GM19372 (cell line): ENCODE results near the gene MTFMT.
A peak's percentile ranks its signal among the peaks of the same experiment; 100 is the strongest.

Experiments used
- ATAC-seq: cut with Tn5 transposase; IDR thresholded peaks from one replicate; pipeline ENCODE4 v1.9.1; 2021; ENCODE audit warnings: mild to moderate bottlenecking, low read depth, moderate library complexity; ENCODE audit not compliant: unreplicated experiment

MTFMT gene

DNA sequence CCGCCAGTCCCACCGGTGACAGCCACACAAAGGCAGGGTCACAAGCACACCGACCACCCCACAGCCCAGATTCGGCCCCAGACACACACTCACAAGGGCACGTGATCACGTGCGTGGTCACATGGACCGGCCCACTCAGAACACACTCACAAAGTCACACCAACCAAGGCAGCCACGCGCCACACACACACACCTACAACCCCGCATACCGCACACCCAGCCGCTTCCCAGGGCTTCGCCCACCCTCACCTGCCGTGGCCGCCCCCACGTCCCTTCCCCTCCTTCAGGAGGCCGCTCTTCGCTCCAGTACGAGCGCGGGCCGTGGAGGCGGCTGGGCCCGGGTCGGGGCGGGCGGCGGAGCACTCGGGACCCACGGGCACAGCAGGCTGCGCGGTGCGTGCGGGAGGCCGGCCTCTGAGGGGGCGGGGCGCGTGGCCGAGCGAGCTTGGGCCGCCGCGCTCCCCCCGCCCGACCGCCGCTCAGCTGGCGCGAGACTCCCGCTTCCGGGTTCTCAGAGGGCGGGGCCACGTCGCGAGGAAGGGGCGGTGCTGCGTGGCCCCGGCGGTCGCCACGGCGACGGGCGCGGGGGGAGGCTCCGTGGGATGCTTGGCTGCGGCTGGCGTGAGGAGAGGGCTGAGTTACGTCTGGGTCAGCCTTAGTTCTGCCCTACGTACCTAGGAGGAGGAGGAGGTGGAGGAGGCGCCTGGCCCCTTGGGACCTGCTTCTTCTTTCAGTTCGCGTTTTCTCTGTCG, 39.8 kb downstream of the MTFMT start, which contains the start of gene SPG21:
TSS of gene SPG21 (minus strand) at position 499 of the 752 bp plus-strand sequence. CDS start 6,345 bp downstream, outside the sequence.
- ATAC-seq = peak; percentile 97

DNA sequence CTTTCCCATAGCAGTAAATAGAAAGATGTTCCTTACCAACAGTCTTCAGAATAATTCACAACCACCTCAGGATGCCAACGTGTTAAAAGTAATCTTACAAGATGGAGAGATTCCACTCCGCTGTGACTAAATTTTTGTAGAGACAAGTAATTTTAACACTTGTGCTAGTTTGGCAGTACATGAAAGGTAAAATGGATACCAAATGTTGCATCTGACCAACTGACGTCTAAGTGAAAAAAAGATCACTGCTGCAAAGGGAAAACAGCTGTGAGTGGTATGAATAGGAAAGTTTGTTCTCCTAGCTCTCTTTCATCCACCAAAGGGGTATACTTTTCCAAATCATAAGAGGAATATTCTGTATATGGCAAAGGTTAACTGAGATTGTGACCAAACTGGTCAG, 42.3 kb downstream of the MTFMT start:
- ATAC-seq = no peak

DNA sequence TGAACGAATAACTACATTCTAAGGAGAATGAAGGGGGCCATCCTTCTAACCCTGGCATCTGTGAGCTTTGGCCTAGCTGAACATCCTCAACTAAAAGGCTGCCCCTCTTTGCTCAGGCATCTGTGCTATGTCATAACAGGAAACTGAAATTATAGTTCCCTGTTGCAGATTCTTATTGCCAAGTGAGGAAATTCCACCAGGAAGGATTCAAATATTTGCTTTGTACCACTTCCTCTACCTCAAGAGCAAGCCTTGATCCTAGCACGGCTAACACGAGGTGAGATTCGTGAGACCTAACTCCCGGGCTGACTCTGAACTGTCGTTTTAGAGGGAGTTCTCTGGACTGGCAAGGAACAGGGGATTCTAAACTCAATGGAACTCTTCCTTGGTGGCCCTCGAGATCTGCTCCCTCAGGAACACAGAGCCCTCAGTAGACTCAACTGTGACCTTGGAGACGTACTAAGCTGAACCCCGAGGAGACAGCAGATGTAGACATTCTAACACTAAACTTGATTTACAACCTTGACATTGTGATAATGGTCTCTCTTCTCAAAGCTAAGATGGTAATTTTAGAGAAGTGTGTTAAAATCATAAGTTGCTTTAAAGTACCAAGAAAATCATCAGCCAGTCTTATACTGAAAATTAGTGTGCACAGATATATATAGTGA, 43.9 kb downstream of the MTFMT start:
- no peak for ATAC-seq

DNA sequence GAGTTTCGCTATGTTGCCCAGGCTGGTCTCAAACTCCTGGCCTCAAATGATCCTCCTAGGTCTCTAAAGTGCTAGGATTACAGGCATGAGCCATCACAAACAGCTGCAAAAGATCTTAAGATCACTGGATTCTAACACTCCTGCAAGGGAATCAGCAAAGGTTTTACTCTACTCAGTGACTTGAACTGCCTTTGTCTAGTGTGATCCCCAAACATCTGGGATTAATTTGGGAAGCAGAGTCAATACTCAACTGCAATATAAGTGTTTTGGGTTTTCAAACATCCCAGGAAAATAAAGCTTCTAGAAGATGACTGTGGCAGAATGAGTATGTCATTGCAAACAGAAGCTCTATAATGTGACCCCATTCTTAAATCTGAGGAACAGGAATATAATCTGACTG, 47.0 kb downstream of the MTFMT start:
- no peak for ATAC-seq

DNA sequence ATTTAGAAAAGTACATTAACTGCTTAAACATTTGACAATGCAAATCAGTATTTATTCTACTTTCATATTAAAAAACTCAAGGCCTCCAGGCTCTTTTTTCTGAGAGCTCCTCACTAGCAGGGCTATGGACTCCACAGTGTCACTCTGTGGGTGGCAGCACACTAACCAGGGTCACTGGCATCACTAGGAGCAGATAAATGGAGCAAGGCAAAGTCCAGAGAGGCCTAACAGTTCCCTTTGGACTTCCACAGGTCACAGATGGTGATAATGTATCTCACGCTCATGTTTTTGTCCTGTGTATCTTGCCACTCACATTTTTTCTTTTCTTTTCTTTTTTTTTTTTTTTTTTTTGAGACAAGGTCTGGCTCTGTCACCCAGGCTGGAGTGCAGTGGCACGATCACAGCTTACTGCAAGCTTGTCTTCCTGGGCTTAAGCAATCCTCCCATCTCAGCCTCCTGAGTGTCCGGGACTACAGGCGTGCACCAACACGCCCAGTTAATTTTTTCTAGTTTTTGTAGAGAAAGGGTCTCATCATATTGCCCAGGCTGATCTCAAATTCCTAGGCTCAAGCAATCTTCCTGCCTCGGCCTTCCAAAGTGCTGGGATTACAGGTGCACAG, 47.5 kb downstream of the MTFMT start:
- no peak for ATAC-seq

DNA sequence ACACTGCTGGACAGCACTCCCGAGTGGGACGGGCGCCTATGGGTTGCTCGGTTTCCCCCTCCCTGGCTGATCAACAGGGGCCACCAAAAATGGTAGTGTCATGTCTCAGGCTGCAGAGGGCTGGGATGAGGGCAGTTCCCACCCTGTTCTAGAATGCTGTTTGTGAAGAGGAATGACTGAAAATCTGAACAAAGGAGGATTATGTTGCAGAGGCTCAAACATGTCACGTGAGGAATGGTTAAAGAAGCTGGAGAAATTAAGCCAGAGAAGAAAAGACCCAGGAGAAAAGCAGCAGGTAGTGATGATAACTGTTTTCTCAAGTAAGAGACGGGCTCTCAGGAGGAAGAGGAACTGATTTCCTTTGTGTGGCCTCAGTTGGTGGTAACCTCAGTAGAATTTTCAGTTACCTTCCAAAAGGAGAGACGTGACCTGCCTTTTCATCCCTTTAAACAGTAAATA, 50.2 kb downstream of the MTFMT start:
- no peak for ATAC-seq

DNA sequence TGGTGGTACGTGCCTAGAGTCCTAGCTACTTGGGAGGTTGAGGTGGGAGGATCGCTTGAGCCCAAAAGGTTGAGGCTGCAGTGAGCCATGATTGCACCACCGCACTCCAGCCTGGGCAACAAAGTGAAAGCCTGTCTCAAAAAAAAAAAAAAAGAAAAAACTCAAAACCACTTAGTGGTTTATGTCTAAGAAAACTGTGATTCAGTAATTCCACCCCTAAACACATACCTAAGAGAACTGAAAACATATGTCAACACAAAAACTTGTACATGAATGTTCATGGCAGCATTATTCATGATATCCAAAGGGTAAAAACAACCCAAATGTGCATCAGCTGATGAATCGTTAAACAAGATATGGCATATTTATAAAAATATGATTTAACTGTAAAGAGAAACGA, 54.0 kb downstream of the MTFMT start:
- no peak for ATAC-seq

DNA sequence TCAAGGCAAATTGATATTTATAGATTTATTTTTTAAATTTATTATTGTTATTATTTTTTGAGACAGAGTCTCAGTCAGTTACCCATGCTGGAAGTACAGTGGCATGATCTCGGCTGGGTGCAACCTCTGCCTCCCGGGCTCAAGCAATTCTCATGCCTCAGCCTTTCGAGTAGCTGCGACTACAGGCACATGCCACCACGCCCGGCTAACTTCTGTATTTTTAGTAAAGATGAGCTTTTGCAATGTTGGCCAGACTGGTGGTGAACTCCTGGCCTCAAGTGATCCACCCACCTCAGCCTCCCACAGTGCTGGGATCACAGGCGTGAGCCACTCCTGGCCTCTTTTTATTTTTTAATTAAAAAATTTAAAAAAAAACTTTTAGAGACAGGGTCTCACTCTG, 58.7 kb downstream of the MTFMT start:
- no peak for ATAC-seq

DNA sequence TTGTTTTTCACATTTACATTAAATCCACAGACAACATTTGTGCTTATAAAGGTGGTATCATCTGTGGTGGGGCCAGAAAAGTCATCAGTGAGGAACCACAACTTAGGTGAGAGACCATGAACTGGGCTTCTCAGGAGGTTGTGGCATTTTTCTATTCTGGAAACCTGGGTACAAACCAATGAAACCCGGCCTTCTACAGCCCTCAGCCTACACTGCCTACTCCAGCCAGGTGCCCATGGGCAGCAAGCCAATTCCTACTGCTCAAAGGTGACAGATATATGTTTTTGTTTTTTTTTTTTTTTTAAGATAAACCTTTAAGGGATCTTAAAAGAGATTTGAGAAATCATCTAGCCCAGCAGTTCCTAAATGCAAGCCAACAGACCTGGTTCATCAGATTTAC, 60.0 kb downstream of the MTFMT start:
- ATAC-seq = no peak

DNA sequence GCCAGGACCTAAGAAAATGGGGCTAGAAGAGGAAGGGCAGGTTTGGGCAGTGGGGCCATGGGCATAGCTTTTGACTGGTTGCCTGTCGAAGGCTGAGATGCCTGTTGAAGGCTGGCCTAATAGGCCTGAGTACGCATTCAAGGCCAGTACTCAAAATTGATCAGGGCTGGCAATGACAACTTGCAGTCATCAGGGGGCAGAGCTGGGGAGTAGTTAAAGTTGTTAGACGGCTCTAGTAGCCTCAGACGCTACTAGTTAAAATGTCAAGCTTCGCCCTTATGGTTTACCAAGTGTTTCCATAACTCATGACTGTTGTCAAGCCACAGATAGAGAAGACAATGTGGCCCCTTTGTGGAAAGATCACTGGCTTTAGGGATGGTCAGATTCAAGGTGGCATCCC, 68.4 kb downstream of the MTFMT start:
- no peak for ATAC-seq

DNA sequence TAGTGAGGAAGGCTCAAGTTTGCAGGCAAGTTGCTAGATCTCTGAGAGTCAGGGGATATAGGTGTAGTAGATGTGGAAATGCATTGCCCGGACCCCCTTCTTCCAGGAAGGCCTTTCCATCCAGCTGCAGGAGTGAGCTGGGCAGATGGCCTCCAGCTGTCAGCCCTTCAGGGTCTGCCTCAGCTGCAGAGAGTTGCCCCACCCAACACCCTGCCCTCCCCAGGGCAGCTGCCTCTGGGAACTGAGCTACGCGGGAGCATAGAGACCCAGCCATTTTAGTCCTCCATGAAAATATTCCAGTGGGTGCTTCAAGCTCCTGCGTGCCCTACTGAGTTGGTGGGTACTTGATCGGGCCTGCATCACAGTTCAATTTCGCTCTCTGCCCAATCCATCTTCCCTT, 69.3 kb downstream of the MTFMT start:
- no peak for ATAC-seq

DNA sequence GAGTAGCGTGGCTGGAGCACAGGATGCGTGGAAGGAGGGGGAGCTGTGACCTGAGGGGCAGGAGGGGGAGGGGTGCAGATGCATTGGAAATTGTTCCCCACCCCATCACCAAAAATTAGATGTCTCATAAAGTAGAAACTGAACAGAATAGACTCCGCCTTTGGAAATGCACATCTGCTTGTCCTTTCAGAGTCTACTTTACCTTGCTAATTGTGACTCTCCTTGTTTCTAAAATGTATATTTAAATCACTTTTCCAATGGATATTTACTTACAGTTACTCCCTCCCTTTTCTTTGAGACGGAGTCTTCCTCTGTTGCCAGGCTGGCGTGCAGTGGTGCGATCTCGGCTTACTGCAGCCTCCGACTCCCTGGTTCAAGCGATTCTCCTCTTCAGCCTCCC, 70.3 kb downstream of the MTFMT start:
- no peak for ATAC-seq

DNA sequence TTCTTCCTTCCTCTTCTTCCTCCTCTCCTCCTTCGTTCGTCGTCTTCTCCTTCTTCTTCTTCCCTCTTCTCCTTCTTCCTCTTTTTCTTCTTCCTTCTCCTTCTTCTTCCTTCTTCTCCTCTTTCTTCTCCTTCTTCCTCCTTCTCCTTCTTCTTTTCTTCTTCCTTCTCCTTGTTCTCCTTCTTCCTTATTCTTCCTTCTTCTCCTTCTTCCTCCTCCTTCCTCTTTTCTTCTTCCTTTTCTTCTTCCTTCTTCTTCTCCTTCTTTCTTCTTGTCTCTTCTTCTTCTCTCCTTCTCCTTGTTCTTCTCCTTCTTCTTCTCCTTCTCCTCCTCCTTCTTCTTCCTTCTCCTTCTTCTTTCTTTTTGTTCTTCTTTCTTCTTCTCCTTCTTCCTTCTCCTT, 75.0 kb downstream of the MTFMT start:
- ATAC-seq = no peak

DNA sequence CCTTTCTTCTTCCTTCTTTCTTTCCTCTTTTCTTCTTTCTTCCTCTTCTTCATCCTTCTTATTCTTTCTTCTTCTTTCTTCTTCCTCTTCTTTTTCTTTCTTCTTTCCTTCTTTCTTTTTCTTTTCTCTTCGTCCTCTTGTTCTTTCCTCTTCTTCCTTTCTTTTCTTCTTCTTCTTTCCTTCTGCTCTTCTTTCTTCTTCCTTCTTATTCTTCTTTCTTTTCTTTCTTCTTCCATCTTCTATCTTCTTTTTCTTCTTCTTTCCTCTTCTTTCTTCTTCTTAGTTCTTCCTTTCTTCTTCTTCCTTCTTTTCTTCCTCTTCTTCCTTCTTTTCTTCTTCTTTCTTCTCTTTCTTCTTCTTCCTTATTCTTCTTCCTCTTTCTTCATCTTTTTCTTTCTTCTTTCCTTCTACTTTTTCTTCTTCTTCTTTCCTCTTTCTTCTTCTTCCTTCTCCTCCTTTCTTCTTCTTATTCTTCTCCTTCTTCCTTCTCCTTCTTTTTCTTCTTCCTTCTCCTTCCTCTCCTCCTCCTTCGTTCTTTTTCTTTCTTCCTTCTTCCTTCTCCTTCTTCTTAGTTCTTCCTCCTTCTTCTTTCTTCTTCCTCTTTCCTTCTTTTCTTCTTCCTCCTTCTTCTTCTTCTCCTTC, 77.5 kb downstream of the MTFMT start:
- no peak for ATAC-seq
